ENCODE measurements around the gene MANSC1.

Gene MANSC1

DNA sequence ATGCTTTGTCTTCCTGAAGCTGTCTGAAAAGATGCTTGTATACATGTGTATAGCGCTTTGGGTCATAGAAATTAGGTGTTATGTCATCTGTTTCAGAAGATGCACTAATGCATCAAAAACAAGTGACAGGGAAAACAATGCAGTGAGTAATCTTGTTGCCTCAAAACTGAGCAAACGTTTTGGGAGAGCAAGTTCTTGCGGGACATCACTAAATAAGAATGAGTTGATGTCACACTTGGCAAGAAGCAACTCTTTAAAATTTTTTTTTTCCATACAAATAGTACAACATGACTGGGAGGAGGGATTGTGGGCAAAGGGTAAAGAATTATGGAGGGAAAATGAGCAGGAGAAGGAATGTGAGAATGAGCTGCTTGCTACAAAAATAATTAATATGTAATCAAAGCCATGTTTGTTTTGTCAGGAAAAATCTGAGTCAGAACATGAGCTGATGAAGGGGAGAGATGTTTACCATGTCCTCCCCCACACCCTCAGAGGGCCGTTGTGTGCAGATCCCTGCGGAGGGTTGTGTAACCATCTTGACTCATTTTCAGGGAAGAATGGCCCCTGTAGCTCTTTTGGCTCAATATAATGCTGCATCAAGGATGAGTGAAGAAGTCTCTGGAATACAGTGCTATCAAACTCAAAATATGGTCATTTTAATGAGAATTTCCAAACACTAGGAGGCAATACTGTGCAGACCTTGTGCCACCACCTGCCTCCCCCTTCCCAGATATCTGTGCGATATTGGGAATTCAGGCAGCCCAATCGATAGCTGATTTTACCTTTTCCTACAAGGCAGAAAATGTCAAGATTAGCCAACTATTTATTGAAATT is 48.2 kb upstream of the MANSC1 start (continued):
- peak; percentile 13; the same call in 1 of the 2 replicates for TF ChIP-seq PRDM1 (tag by site-specific recombination; IDR thresholded peaks at IDR 0.05)
- no peak for TF ChIP-seq ZNF157 (tag by site-specific recombination; IDR thresholded peaks at IDR 0.05)
- TF ChIP-seq ZNF658 (tag by site-specific recombination; IDR thresholded peaks at IDR 0.05), result no peak
- TF ChIP-seq ZNF549 (tag by site-specific recombination; IDR thresholded peaks at IDR 0.05), result no peak
- TF ChIP-seq, protein P1, sequence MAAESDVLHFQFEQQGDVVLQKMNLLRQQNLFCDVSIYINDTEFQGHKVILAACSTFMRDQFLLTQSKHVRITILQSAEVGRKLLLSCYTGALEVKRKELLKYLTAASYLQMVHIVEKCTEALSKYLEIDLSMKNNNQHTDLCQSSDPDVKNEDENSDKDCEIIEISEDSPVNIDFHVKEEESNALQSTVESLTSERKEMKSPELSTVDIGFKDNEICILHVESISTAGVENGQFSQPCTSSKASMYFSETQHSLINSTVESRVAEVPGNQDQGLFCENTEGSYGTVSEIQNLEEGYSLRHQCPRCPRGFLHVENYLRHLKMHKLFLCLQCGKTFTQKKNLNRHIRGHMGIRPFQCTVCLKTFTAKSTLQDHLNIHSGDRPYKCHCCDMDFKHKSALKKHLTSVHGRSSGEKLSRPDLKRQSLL (tag by site-specific recombination; IDR thresholded peaks at IDR 0.05), result no peak
- TF ChIP-seq, protein P2, sequence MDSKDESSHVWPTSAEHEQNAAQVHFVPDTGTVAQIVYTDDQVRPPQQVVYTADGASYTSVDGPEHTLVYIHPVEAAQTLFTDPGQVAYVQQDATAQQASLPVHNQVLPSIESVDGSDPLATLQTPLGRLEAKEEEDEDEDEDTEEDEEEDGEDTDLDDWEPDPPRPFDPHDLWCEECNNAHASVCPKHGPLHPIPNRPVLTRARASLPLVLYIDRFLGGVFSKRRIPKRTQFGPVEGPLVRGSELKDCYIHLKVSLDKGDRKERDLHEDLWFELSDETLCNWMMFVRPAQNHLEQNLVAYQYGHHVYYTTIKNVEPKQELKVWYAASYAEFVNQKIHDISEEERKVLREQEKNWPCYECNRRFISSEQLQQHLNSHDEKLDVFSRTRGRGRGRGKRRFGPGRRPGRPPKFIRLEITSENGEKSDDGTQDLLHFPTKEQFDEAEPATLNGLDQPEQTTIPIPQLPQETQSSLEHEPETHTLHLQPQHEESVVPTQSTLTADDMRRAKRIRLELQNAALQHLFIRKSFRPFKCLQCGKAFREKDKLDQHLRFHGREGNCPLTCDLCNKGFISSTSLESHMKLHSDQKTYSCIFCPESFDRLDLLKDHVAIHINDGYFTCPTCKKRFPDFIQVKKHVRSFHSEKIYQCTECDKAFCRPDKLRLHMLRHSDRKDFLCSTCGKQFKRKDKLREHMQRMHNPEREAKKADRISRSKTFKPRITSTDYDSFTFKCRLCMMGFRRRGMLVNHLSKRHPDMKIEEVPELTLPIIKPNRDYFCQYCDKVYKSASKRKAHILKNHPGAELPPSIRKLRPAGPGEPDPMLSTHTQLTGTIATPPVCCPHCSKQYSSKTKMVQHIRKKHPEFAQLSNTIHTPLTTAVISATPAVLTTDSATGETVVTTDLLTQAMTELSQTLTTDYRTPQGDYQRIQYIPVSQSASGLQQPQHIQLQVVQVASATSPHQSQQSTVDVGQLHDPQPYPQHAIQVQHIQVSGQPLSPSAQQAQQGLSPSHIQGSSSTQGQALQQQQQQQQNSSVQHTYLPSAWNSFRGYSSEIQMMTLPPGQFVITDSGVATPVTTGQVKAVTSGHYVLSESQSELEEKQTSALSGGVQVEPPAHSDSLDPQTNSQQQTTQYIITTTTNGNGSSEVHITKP (tag by site-specific recombination; IDR thresholded peaks at IDR 0.05), result peak; percentile 95
- TF ChIP-seq ZNF585B (tag by site-specific recombination; IDR thresholded peaks at IDR 0.05), result no peak
- TF ChIP-seq, protein P3, sequence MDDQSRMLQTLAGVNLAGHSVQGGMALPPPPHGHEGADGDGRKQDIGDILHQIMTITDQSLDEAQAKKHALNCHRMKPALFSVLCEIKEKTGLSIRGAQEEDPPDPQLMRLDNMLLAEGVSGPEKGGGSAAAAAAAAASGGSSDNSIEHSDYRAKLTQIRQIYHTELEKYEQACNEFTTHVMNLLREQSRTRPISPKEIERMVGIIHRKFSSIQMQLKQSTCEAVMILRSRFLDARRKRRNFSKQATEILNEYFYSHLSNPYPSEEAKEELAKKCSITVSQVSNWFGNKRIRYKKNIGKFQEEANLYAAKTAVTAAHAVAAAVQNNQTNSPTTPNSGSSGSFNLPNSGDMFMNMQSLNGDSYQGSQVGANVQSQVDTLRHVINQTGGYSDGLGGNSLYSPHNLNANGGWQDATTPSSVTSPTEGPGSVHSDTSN (CRISPR knock-in tag; IDR thresholded peaks at IDR 0.05), result no peak
- TF ChIP-seq ZNF544 (tag by site-specific recombination; IDR thresholded peaks at IDR 0.05), result no peak
- no peak for TF ChIP-seq ZNF23 (tag by site-specific recombination; IDR thresholded peaks at IDR 0.05; ENCODE audit: borderline replicate concordance)
- TF ChIP-seq, protein P4, sequence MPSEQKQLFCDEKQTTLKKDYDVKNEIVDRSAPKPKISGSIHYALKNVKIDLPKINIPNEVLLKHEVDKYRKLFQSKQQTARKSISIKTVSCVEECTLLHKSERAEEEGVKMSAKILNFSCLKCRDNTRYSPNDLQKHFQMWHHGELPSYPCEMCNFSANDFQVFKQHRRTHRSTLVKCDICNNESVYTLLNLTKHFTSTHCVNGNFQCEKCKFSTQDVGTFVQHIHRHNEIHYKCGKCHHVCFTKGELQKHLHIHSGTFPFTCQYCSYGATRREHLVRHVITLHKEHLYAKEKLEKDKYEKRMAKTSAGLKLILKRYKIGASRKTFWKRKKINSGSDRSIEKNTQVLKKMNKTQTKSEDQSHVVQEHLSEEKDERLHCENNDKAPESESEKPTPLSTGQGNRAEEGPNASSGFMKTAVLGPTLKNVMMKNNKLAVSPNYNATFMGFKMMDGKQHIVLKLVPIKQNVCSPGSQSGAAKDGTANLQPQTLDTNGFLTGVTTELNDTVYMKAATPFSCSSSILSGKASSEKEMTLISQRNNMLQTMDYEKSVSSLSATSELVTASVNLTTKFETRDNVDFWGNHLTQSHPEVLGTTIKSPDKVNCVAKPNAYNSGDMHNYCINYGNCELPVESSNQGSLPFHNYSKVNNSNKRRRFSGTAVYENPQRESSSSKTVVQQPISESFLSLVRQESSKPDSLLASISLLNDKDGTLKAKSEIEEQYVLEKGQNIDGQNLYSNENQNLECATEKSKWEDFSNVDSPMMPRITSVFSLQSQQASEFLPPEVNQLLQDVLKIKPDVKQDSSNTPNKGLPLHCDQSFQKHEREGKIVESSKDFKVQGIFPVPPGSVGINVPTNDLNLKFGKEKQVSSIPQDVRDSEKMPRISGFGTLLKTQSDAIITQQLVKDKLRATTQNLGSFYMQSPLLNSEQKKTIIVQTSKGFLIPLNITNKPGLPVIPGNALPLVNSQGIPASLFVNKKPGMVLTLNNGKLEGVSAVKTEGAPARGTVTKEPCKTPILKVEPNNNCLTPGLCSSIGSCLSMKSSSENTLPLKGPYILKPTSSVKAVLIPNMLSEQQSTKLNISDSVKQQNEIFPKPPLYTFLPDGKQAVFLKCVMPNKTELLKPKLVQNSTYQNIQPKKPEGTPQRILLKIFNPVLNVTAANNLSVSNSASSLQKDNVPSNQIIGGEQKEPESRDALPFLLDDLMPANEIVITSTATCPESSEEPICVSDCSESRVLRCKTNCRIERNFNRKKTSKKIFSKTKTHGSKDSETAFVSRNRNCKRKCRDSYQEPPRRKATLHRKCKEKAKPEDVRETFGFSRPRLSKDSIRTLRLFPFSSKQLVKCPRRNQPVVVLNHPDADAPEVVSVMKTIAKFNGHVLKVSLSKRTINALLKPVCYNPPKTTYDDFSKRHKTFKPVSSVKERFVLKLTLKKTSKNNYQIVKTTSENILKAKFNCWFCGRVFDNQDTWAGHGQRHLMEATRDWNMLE (tag by site-specific recombination; conservative IDR thresholded peaks at IDR 0.05; ENCODE audit: low read depth), result peak; percentile 24; the same call in 1 of the 2 replicates
- TF ChIP-seq ZNF132 (tag by site-specific recombination; IDR thresholded peaks at IDR 0.05; ENCODE audit: borderline replicate concordance), result no peak
- TF ChIP-seq, protein P5, sequence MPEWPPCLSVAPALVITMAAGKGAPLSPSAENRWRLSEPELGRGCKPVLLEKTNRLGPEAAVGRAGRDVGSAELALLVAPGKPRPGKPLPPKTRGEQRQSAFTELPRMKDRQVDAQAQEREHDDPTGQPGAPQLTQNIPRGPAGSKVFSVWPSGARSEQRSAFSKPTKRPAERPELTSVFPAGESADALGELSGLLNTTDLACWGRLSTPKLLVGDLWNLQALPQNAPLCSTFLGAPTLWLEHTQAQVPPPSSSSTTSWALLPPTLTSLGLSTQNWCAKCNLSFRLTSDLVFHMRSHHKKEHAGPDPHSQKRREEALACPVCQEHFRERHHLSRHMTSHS (tag by site-specific recombination; IDR thresholded peaks at IDR 0.05), result peak; percentile 28; the same call in 1 of the 2 replicates
- TF ChIP-seq ZNF623 (tag by site-specific recombination; IDR thresholded peaks at IDR 0.05), result no peak
- peak; percentile 68; the same call in 1 of the 2 replicates for TF ChIP-seq SP3 (tag by site-specific recombination; IDR thresholded peaks at IDR 0.05)
- TF ChIP-seq, protein P6, sequence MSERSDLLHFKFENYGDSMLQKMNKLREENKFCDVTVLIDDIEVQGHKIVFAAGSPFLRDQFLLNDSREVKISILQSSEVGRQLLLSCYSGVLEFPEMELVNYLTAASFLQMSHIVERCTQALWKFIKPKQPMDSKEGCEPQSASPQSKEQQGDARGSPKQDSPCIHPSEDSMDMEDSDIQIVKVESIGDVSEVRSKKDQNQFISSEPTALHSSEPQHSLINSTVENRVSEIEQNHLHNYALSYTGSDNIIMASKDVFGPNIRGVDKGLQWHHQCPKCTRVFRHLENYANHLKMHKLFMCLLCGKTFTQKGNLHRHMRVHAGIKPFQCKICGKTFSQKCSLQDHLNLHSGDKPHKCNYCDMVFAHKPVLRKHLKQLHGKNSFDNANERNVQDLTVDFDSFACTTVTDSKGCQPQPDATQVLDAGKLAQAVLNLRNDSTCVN (tag by site-specific recombination; optimal IDR thresholded peaks at IDR 0.05), result no peak
- TF ChIP-seq, protein P7, sequence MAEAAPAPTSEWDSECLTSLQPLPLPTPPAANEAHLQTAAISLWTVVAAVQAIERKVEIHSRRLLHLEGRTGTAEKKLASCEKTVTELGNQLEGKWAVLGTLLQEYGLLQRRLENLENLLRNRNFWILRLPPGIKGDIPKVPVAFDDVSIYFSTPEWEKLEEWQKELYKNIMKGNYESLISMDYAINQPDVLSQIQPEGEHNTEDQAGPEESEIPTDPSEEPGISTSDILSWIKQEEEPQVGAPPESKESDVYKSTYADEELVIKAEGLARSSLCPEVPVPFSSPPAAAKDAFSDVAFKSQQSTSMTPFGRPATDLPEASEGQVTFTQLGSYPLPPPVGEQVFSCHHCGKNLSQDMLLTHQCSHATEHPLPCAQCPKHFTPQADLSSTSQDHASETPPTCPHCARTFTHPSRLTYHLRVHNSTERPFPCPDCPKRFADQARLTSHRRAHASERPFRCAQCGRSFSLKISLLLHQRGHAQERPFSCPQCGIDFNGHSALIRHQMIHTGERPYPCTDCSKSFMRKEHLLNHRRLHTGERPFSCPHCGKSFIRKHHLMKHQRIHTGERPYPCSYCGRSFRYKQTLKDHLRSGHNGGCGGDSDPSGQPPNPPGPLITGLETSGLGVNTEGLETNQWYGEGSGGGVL (tag by site-specific recombination; IDR thresholded peaks at IDR 0.05), result peak; percentile 87
- no peak for TF ChIP-seq ZNF221 (tag by site-specific recombination; IDR thresholded peaks at IDR 0.05; ENCODE audit: borderline replicate concordance)
- no peak for TF ChIP-seq ZNF548 (tag by site-specific recombination; IDR thresholded peaks at IDR 0.05)
- TF ChIP-seq GLI4 (tag by site-specific recombination; IDR thresholded peaks at IDR 0.05), result no peak; the same call in 1 of the 2 replicates
- TF ChIP-seq ZNF366 (tag by site-specific recombination; conservative IDR thresholded peaks at IDR 0.05), result peak; percentile 89
- TF ChIP-seq ZBTB7A (tag by site-specific recombination; IDR thresholded peaks at IDR 0.05; ENCODE audit: low read depth), result no peak
- peak; percentile 97 for TF ChIP-seq ZNF10 (tag by site-specific recombination; IDR thresholded peaks at IDR 0.05)

Data from HEK293 (cell line).